Tibial nerve (tissue), 3 donors: ENCODE measurements around the gene ABLIM3.

Source experiments
- CTCF ChIP-seq, 5 experiments: fragments of 200-600 bp in 3 of 5; fragments of 450-650 bp in 2 of 5; sonication (generic) in 3 of 5; IDR thresholded peaks; one replicate each; pipeline ENCODE4 v1.5.1; 2016 to 2019; ENCODE audit warnings: antibody characterized with exemption in 5 of 5, mild to moderate bottlenecking in 3 of 5, moderate library complexity in 2 of 5
- POLR2A ChIP-seq, 2 donors: fragments of 450-650 bp; IDR thresholded peaks; one replicate each; pipeline ENCODE4 v1.6.1; 2017; ENCODE audit warnings: antibody characterized with exemption in 2 of 2, mild to moderate bottlenecking in 2 of 2, moderate library complexity in 2 of 2

- TF ChIP-seq CTCF (IDR thresholded peaks at IDR 0.05): no peak
- TF ChIP-seq POLR2A (IDR thresholded peaks at IDR 0.05): no peak
Observed at GRCh38 chr5:149229298-149229937, 88.1 kb downstream of the ABLIM3 start.
